SK-N-SH treated with all-trans-retinoic acid at 6 μM for 48 hours (cell line): ENCODE results near the gene PRR30.

Experiments
- ATAC-seq: fragments of 200-7000 bp; cut with Tn5 transposase; 3 replicates; pipeline ENCODE4 v1.9.1; 2020; ENCODE audit warnings: mild to moderate bottlenecking, moderate library complexity
- ARNTL ChIP-seq: fragments of 450-650 bp; formaldehyde crosslinking; IDR thresholded peaks from 2 replicates; pipeline ENCODE4 v1.5.0; 2020; ENCODE audit warnings: low read depth, mild to moderate bottlenecking, moderate library complexity, borderline replicate concordance
- BACH2 ChIP-seq: fragments of 250-450 bp; sonication (Bioruptor Pico); IDR thresholded peaks from 2 replicates; pipeline ENCODE4 v1.9.0; 2021; ENCODE audit warnings: mild to moderate bottlenecking, borderline replicate concordance
- CREB5 ChIP-seq: fragments of 250-450 bp; sonication (Bioruptor Pico); IDR thresholded peaks from 2 replicates; pipeline ENCODE4 v1.5.1; 2020; ENCODE audit warnings: low read depth, mild to moderate bottlenecking, moderate library complexity
- CSDC2 ChIP-seq: fragments of 250-450 bp; sonication (Bioruptor Pico); IDR thresholded peaks from 2 replicates; pipeline ENCODE4 v1.5.0; 2020; ENCODE audit warnings: mild to moderate bottlenecking, moderate library complexity
- CSRNP3 ChIP-seq: fragments of 250-450 bp; sonication (Bioruptor Pico); IDR thresholded peaks from 2 replicates; pipeline ENCODE4 v1.5.1; 2021; ENCODE audit warnings: mild to moderate bottlenecking, moderate library complexity
- ESRRG ChIP-seq: fragments of 250-450 bp; sonication (Bioruptor Pico); IDR thresholded peaks from 2 replicates; pipeline ENCODE4 v1.6.1; 2021; ENCODE audit warnings: mild to moderate bottlenecking
- GLIS3 ChIP-seq: fragments of 250-450 bp; sonication (Bioruptor Pico); IDR thresholded peaks from 2 replicates; pipeline ENCODE4 v1.5.0; 2020; ENCODE audit warnings: mild to moderate bottlenecking, moderate library complexity
- ISL1 ChIP-seq: fragments of 250-450 bp; sonication (Bioruptor Pico); IDR thresholded peaks from 2 replicates; pipeline ENCODE4 v2.1.2; 2022; ENCODE audit warnings: mild to moderate bottlenecking, moderate library complexity
- OSR1 ChIP-seq: fragments of 250-450 bp; sonication (Bioruptor Pico); IDR thresholded peaks from 2 replicates; pipeline ENCODE4 v1.8.0; 2022; ENCODE audit warnings: moderate library complexity, mild to moderate bottlenecking, inconsistent platforms
- POU6F1 ChIP-seq: fragments of 250-450 bp; sonication (Bioruptor Pico); IDR thresholded peaks from 2 replicates; pipeline ENCODE4 v1.8.0; 2021; ENCODE audit warnings: low read depth, mild to moderate bottlenecking, moderate library complexity, borderline replicate concordance
- PPARA ChIP-seq: fragments of 250-450 bp; sonication (Bioruptor Pico); IDR thresholded peaks from 2 replicates; pipeline ENCODE4 v1.5.0; 2020; ENCODE audit warnings: mild to moderate bottlenecking, borderline replicate concordance
- RARB ChIP-seq: fragments of 250-450 bp; sonication (Bioruptor Pico); IDR thresholded peaks from 2 replicates; pipeline ENCODE4 v1.8.0; 2021; ENCODE audit warnings: mild to moderate bottlenecking, moderate library complexity
- SNAI2 ChIP-seq: fragments of 250-450 bp; sonication (Bioruptor Pico); IDR thresholded peaks from 2 replicates; pipeline ENCODE4 v1.5.0; 2020; ENCODE audit warnings: mild to moderate bottlenecking, moderate library complexity
- TCF4 ChIP-seq: fragments of 250-450 bp; sonication (Bioruptor Pico); IDR thresholded peaks from 2 replicates; pipeline ENCODE4 v1.8.0; 2021; ENCODE audit warnings: mild to moderate bottlenecking, moderate library complexity, borderline replicate concordance
- TOX ChIP-seq: fragments of 250-450 bp; sonication (Bioruptor Pico); IDR thresholded peaks from 2 replicates; pipeline ENCODE4 v1.8.0; 2021; ENCODE audit warnings: mild to moderate bottlenecking, moderate library complexity, borderline replicate concordance
- TSHZ2 ChIP-seq: fragments of 250-450 bp; sonication (Bioruptor Pico); IDR thresholded peaks from 2 replicates; pipeline ENCODE4 v1.5.0; 2020; ENCODE audit warnings: mild to moderate bottlenecking, moderate library complexity
- ZC3H10 ChIP-seq: fragments of 250-450 bp; sonication (Bioruptor Pico); IDR thresholded peaks from 2 replicates; pipeline ENCODE4 v1.5.1; 2021; ENCODE audit warnings: mild to moderate bottlenecking, moderate library complexity
- ZFP3 ChIP-seq: fragments of 250-450 bp; sonication (Bioruptor Pico); IDR thresholded peaks from 2 replicates; pipeline ENCODE4 v1.5.0; 2020; ENCODE audit warnings: mild to moderate bottlenecking, moderate library complexity
- ZFP30 ChIP-seq: fragments of 450-650 bp; formaldehyde crosslinking; IDR thresholded peaks from 2 replicates; pipeline ENCODE4 v1.5.0; 2022; ENCODE audit warnings: mild to moderate bottlenecking, moderate library complexity
- ZNF70 ChIP-seq: fragments of 450-650 bp; formaldehyde crosslinking; IDR thresholded peaks from 2 replicates; pipeline ENCODE4 v1.5.0; 2020; ENCODE audit warnings: mild to moderate bottlenecking, moderate library complexity
- ZNF8 ChIP-seq: fragments of 450-650 bp; formaldehyde crosslinking; IDR thresholded peaks from 2 replicates; pipeline ENCODE4 v1.5.0; 2020; ENCODE audit warnings: mild to moderate bottlenecking, moderate library complexity

PRR30 gene

GRCh38 chr2:27127883-27128667 is 11.1 kb downstream of the PRR30 start:
- TF ChIP-seq OSR1 (CRISPR knock-in tag) (no peak), ZFP30 (CRISPR knock-in tag) (no peak), TOX (no peak), ESRRG (no peak), TSHZ2 (no peak), CREB5 (no peak), BACH2 (CRISPR knock-in tag) (no peak), POU6F1 (CRISPR knock-in tag) (no peak), ISL1 (no peak), GLIS3 (CRISPR knock-in tag) (no peak), CSDC2 (no peak), ARNTL (CRISPR knock-in tag) (no peak), CSRNP3 (CRISPR knock-in tag) (no peak), TCF4 (CRISPR knock-in tag) (no peak), ZC3H10 (CRISPR knock-in tag) (no peak), ZNF8 (CRISPR knock-in tag) (no peak), ZFP3 (no peak)
- ATAC-seq: no peak

GRCh38 chr2:27126252-27126710 is 12.9 kb downstream of the PRR30 start:
- ATAC-seq: no peak
- TF ChIP-seq ARNTL (CRISPR knock-in tag) (no peak), BACH2 (CRISPR knock-in tag) (no peak), SNAI2 (no peak), TCF4 (CRISPR knock-in tag) (no peak), POU6F1 (CRISPR knock-in tag) (no peak), ZFP30 (CRISPR knock-in tag) (no peak)
- TF ChIP-seq, all 23 proteins: peak for 0

- ATAC-seq: no peak
- TF ChIP-seq GLIS3 (CRISPR knock-in tag) (no peak), CSRNP3 (CRISPR knock-in tag) (no peak), TSHZ2 (no peak), PPARA (CRISPR knock-in tag) (no peak), RARB (CRISPR knock-in tag) (no peak), TOX (no peak), ZNF8 (CRISPR knock-in tag) (no peak), ISL1 (no peak), POU6F1 (CRISPR knock-in tag) (no peak), ZFP30 (CRISPR knock-in tag) (no peak), ESRRG (no peak), CSDC2 (no peak), SNAI2 (no peak), ZNF70 (CRISPR knock-in tag) (no peak)
Measured at GRCh38 chr2:27125104-27125503, 14.1 kb downstream of the PRR30 start.
